Natural killer cell (primary cell): ENCODE results near the gene THSD4. TPM values are rescaled to one million over a fixed set of nuclear protein-coding genes. Genes with fewer than 3 reads are reported as not detected.

Experiments used
- ATAC-seq, 3 donors: fragments of 150-1000 bp in 2 of 3; fragments of 200-7000 bp in 1 of 3; cut with Tn5 transposase; 1 replicate in 1 of 3; 2 replicates in 2 of 3; pipeline ENCODE4 v1.10.0; 2021; ENCODE audit warnings: mild to moderate bottlenecking in 2 of 3, moderate library complexity in 2 of 3
- DNase-seq, 2 donors: peaks; one replicate each; pipeline versions ENCODE4 v3.0.0 to v3.0.0-alpha.2; 2013 to 2021; ENCODE audit warnings: mixed read lengths in 1 of 2
- H3K27ac ChIP-seq: one replicate; pipeline ENCODE4 v1.5.1; 2013; ENCODE audit warnings: mild to moderate bottlenecking, low read length
- H3K27me3 ChIP-seq: one replicate; pipeline ENCODE4 v1.6.1; 2013; ENCODE audit warnings: low read length; ENCODE audit not compliant: control insufficient read depth, insufficient read depth
- H3K36me3 ChIP-seq: one replicate; pipeline ENCODE4 v1.6.1; 2013; ENCODE audit warnings: low read length; ENCODE audit not compliant: control insufficient read depth, insufficient read depth
- H3K4me1 ChIP-seq: one replicate; pipeline ENCODE4 v1.6.1; 2013; ENCODE audit warnings: low read length; ENCODE audit not compliant: control insufficient read depth, insufficient read depth
- H3K4me3 ChIP-seq: one replicate; pipeline ENCODE4 v1.5.1; 2013; ENCODE audit warnings: low read length
- H3K9me3 ChIP-seq: one replicate; pipeline ENCODE4 v1.6.1; 2013; ENCODE audit warnings: low read length; ENCODE audit not compliant: control insufficient read depth, insufficient read depth
- H3K27ac Mint-ChIP-seq, 2 donors: one replicate each; pipeline ENCODE4 v1.8.0; 2022; ENCODE audit warnings: mild to moderate bottlenecking in 2 of 2, mixed read lengths in 2 of 2, moderate library complexity in 1 of 2
- H3K27me3 Mint-ChIP-seq, 2 donors: one replicate each; pipeline ENCODE4 v1.8.0; 2022; ENCODE audit warnings: low read depth in 2 of 2, mixed read lengths in 2 of 2
- H3K36me3 Mint-ChIP-seq: one replicate; pipeline ENCODE4 v1.8.0; 2022; ENCODE audit warnings: mixed read lengths
- H3K4me1 Mint-ChIP-seq, 2 donors: one replicate each; pipeline ENCODE4 v1.8.0; 2022; ENCODE audit warnings: mixed read lengths in 2 of 2
- H3K4me3 Mint-ChIP-seq: one replicate; pipeline ENCODE4 v1.8.0; 2022; ENCODE audit warnings: mild to moderate bottlenecking, moderate library complexity, mixed read lengths
- H3K9me3 Mint-ChIP-seq, 2 donors: one replicate each; pipeline ENCODE4 v1.8.0; 2022; ENCODE audit warnings: mixed read lengths in 2 of 2
- CTCF ChIP-seq: fragments of 200-600 bp; IDR thresholded peaks from one replicate; pipeline ENCODE4 v1.8.0; 2022; ENCODE audit warnings: antibody characterized with exemption
- WGBS: methylation state at CpG from one replicate; pipeline ENCODE4 v1.1.7; 2013; ENCODE audit warnings: missing lambda C conversion rate; ENCODE audit not compliant: insufficient coverage; 5-methylcytosine and 5-hydroxymethylcytosine counted together
- intact Hi-C: fragments of 100-400 bp; cut with micrococcal nuclease; formaldehyde crosslinking; loops from one replicate; pipeline ENCODE4 v1.14.2; 2022
- total RNA-seq, 4 donors: library from RNA; stranded (reverse); fragments of 120-200 nt in 1 of 4; gene quantifications; one replicate each; pipeline versions ENCODE4 v1.2.3 to v1.2.4, GENCODE V29; 2013 to 2022

THSD4 gene
- total RNA-seq, 3 donors from 2014 or later (not counting 1 experiment from before 2014, with no cell fraction given) = not detected

- H3K9me3 Mint-ChIP-seq = no peaks in the 10 kb centered on the region
- ATAC-seq = no peak
- TF ChIP-seq CTCF = no peak
- H3K4me3 Mint-ChIP-seq = no peak overlapping the region
- H3K27ac Mint-ChIP-seq = no peak overlapping the region
- H3K4me1 Mint-ChIP-seq = no peaks in the 10 kb centered on the region
- H3K36me3 Mint-ChIP-seq = no peaks in the 10 kb centered on the region
- H3K9me3 ChIP-seq = no peaks in the 10 kb centered on the region
- DNase-seq = no peak
- intact Hi-C loops = no loop called here
- peaks cover 12 to 45% of the 10 kb centered on the region in 2 donors for H3K27me3 Mint-ChIP-seq
- H3K4me1 ChIP-seq = no peaks in the 10 kb centered on the region
- 80% methylated on average over 1 of the region's 2 CpGs for WGBS
- H3K4me3 ChIP-seq = no peak overlapping the region
- H3K36me3 ChIP-seq = no peaks in the 10 kb centered on the region
- no peaks in the 10 kb centered on the region for H3K27me3 ChIP-seq
- no peak overlapping the region for H3K27ac ChIP-seq
Observed at GRCh38 chr15:71084264-71084663, 31.0 kb upstream of the THSD4 start.

GRCh38 chr15:71085809-71086208, 29.5 kb upstream of the THSD4 start:
- TF ChIP-seq CTCF = no peak
- no peaks in the 10 kb centered on the region for H3K36me3 ChIP-seq
- no peak for ATAC-seq
- no peaks in the 10 kb centered on the region for H3K27me3 ChIP-seq
- Mint-ChIP-seq H3K9me3 (no peaks in the 10 kb centered on the region), H3K27me3 (peaks cover 12 to 44% of the 10 kb centered on the region in 2 donors), H3K4me1 (no peaks in the 10 kb centered on the region), H3K4me3 (no peak overlapping the region), H3K36me3 (no peaks in the 10 kb centered on the region), H3K27ac (no peak overlapping the region)
- intact Hi-C loops = no loop called here
- H3K4me3 ChIP-seq = no peak overlapping the region
- H3K27ac ChIP-seq = no peak overlapping the region
- no peaks in the 10 kb centered on the region for H3K4me1 ChIP-seq
- H3K9me3 ChIP-seq = no peaks in the 10 kb centered on the region
- no peak for DNase-seq
- 62% methylated on average over 3 of the region's 3 CpGs for WGBS

- TF ChIP-seq CTCF = no peak
- H3K9me3 ChIP-seq = no peaks in the 10 kb centered on the region
- intact Hi-C loops = no loop called here
- Mint-ChIP-seq H3K27me3 (peaks cover 4 to 31% of the 10 kb centered on the region in 2 donors), H3K9me3 (no peaks in the 10 kb centered on the region), H3K4me1 (no peaks in the 10 kb centered on the region), H3K36me3 (no peaks in the 10 kb centered on the region), H3K4me3 (no peak overlapping the region), H3K27ac (no peak overlapping the region)
- no peak overlapping the region for H3K4me3 ChIP-seq
- DNase-seq (no peak), ATAC-seq (no peak)
- H3K27ac ChIP-seq = no peak overlapping the region
- no peaks in the 10 kb centered on the region for H3K4me1 ChIP-seq
- H3K36me3 ChIP-seq = no peaks in the 10 kb centered on the region
- H3K27me3 ChIP-seq = no peaks in the 10 kb centered on the region
Observed at GRCh38 chr15:71088155-71088554, 27.1 kb upstream of the THSD4 start.

GRCh38 chr15:71088683-71089082, 26.6 kb upstream of the THSD4 start:
- Histone ChIP-seq H3K36me3 (no peaks in the 10 kb centered on the region), H3K27ac (no peak overlapping the region), H3K4me3 (no peak overlapping the region), H3K4me1 (no peaks in the 10 kb centered on the region), H3K27me3 (no peaks in the 10 kb centered on the region), H3K9me3 (no peaks in the 10 kb centered on the region)
- H3K4me3 Mint-ChIP-seq = no peak overlapping the region
- H3K36me3 Mint-ChIP-seq = no peaks in the 10 kb centered on the region
- H3K27me3 Mint-ChIP-seq = peaks cover 4 to 36% of the 10 kb centered on the region in 2 donors
- no CpG with 5 or more reads among the region's 1 CpG for WGBS
- DNase-seq = no peak
- intact Hi-C loops = no loop called here
- no peaks in the 10 kb centered on the region for H3K4me1 Mint-ChIP-seq
- H3K9me3 Mint-ChIP-seq = no peaks in the 10 kb centered on the region
- TF ChIP-seq CTCF = no peak
- no peak for ATAC-seq
- no peak overlapping the region for H3K27ac Mint-ChIP-seq
